Neural cell (in vitro differentiated cells): ENCODE measurements around the gene TMEM132E. TPM values are rescaled to one million over a fixed set of nuclear protein-coding genes. Genes with fewer than 3 reads are reported as not detected.

Source experiments
- H2AFZ ChIP-seq: fragments of 200-600, 300-800 bp; sonication (generic), shearing (Covaris generic); 2 replicates; pipeline ENCODE4 v1.6.0; 2014; ENCODE audit warnings: low read depth, mild to moderate bottlenecking, antibody characterized with exemption, low read length, moderate library complexity
- H3F3A ChIP-seq: fragments of 200-600 bp; shearing (Covaris generic); 2 replicates; pipeline ENCODE4 v1.6.1; 2016; ENCODE audit warnings: mild to moderate bottlenecking, moderate library complexity, mixed read lengths, antibody characterized with exemption, low read length; ENCODE audit not compliant: insufficient read depth, poor library complexity, severe bottlenecking
- H3K27ac ChIP-seq: fragments of 200-600, 300-800 bp; sonication (generic), shearing (Covaris generic); 2 replicates; pipeline ENCODE4 v1.5.1; 2014; ENCODE audit warnings: mild to moderate bottlenecking, low read length, moderate library complexity
- H3K27me3 ChIP-seq: fragments of 300-800, 200-600 bp; sonication (generic), shearing (Covaris generic); 2 replicates; pipeline ENCODE4 v1.6.0; 2014; ENCODE audit warnings: mild to moderate bottlenecking, low read depth, low read length, moderate library complexity; ENCODE audit not compliant: insufficient read depth
- H3K36me3 ChIP-seq: fragments of 300-800, 200-600 bp; sonication (generic), shearing (Covaris generic); 2 replicates; pipeline ENCODE4 v1.5.1; 2014; ENCODE audit warnings: mild to moderate bottlenecking, antibody characterized with exemption, low read length, moderate library complexity; ENCODE audit not compliant: insufficient read depth
- H3K4me2 ChIP-seq: fragments of 300-800, 200-600 bp; sonication (generic), shearing (Covaris generic); 2 replicates; pipeline ENCODE4 v1.6.0; 2014; ENCODE audit warnings: mild to moderate bottlenecking, low read length
- H3K4me3 ChIP-seq: fragments of 300-800, 200-600 bp; sonication (generic), shearing (Covaris generic); 2 replicates; pipeline ENCODE4 v1.5.1; 2014; ENCODE audit warnings: mild to moderate bottlenecking, low read length, moderate library complexity
- H3K79me2 ChIP-seq: fragments of 200-600 bp; shearing (Covaris generic); replicated peaks from 2 replicates; pipeline ENCODE4 v1.6.0; 2014; ENCODE audit warnings: mild to moderate bottlenecking, low read length, moderate library complexity; ENCODE audit not compliant: insufficient read depth
- H3K9ac ChIP-seq: fragments of 300-800, 200-600 bp; sonication (generic), shearing (Covaris generic); 2 replicates; pipeline ENCODE4 v1.6.1; 2016; ENCODE audit warnings: mild to moderate bottlenecking, low read length, mixed read lengths
- H3K9me2 ChIP-seq: fragments of 200-600 bp; shearing (Covaris generic); 2 replicates; pipeline ENCODE4 v1.6.1; 2016; ENCODE audit warnings: mild to moderate bottlenecking, low read length, mixed read lengths; ENCODE audit not compliant: insufficient read depth
- H3K9me3 ChIP-seq: fragments of 200-600, 300-800 bp; sonication (generic), shearing (Covaris generic); 2 replicates; pipeline ENCODE4 v1.6.1; 2016; ENCODE audit warnings: mild to moderate bottlenecking, mixed run types, low read length, moderate library complexity, mixed read lengths
- H4K20me1 ChIP-seq: fragments of 200-600 bp; shearing (Covaris generic); 2 replicates; pipeline ENCODE4 v1.6.1; 2016; ENCODE audit warnings: mild to moderate bottlenecking, mixed run types; ENCODE audit not compliant: insufficient read depth
- CTCF ChIP-seq: fragments of 450-650 bp; IDR thresholded peaks from 2 replicates; pipeline ENCODE4 v1.5.1; 2014; ENCODE audit warnings: antibody characterized with exemption, mild to moderate bottlenecking, moderate library complexity; ENCODE audit not compliant: poor library complexity, severe bottlenecking
- EP300 ChIP-seq: fragments of 450-650 bp; conservative IDR thresholded peaks from 2 replicates; pipeline ENCODE4 v1.6.1; 2014; ENCODE audit warnings: antibody characterized with exemption, mild to moderate bottlenecking, moderate library complexity; ENCODE audit not compliant: poor library complexity, severe bottlenecking
- EZH2 ChIP-seq: fragments of 200-600, 300-800 bp; shearing (Covaris generic), sonication (generic); IDR thresholded peaks from 2 replicates; pipeline ENCODE4 v1.6.1; 2014; ENCODE audit warnings: antibody characterized with exemption, low read length, borderline replicate concordance, mild to moderate bottlenecking; ENCODE audit not compliant: insufficient read depth, poor library complexity, severe bottlenecking
- MXI1 ChIP-seq: fragments of 450-650 bp; conservative IDR thresholded peaks from 2 replicates; pipeline ENCODE4 v1.6.1; 2014; ENCODE audit warnings: antibody characterized with exemption, mild to moderate bottlenecking; ENCODE audit not compliant: poor library complexity, severe bottlenecking
- POLR2AphosphoS5 ChIP-seq: IDR thresholded peaks from 2 replicates; pipeline ENCODE4 v1.6.1; 2012
- RAD21 ChIP-seq: fragments of 450-650 bp; conservative IDR thresholded peaks from 2 replicates; pipeline ENCODE4 v1.6.1; 2014; ENCODE audit warnings: antibody characterized with exemption, mild to moderate bottlenecking, moderate library complexity
- REST ChIP-seq: IDR thresholded peaks from 2 replicates; pipeline ENCODE4 v1.6.1; 2012; ENCODE audit warnings: borderline replicate concordance
- SMC3 ChIP-seq: fragments of 450-650 bp; conservative IDR thresholded peaks from 2 replicates; pipeline ENCODE4 v1.6.1; 2014; ENCODE audit warnings: antibody characterized with exemption, mild to moderate bottlenecking, moderate library complexity; ENCODE audit not compliant: poor library complexity
- TAF1 ChIP-seq: IDR thresholded peaks from 2 replicates; pipeline ENCODE4 v1.6.1; 2012; ENCODE audit warnings: low read depth
- polyA plus RNA-seq: library from polyadenylated mRNA; depleted of rRNA; stranded (reverse); fragments of >200 nt; gene quantifications from 2 replicates; pipeline ENCODE4 v1.2.3, GENCODE V29; 2014

The TMEM132E gene
- polyA plus RNA-seq, 1 donor from 2014 or later: 1.8 TPM

- TF ChIP-seq MXI1 (no peak), CTCF (no peak)
- Histone ChIP-seq H3K4me2 (no peak overlapping the region), H3K27me3 (no peaks in the 10 kb centered on the region), H3K9ac (no peak overlapping the region), H3K9me2 (no peaks in the 10 kb centered on the region), H2AFZ (no peak overlapping the region), H3K9me3 (no peaks in the 10 kb centered on the region), H3K4me3 (no peak overlapping the region), H3K79me2 (no peaks in the 10 kb centered on the region), H3F3A (no peaks in the 10 kb centered on the region), H3K27ac (no peak overlapping the region), H3K36me3 (no peaks in the 10 kb centered on the region), H4K20me1 (no peaks in the 10 kb centered on the region)
Measured at GRCh38 chr17:34609210-34609609, 29.8 kb downstream of the TMEM132E start.

GRCh38 chr17:34610039-34610438 lies 30.7 kb downstream of the TMEM132E start:
- Histone ChIP-seq H3K4me2 (no peak overlapping the region), H3K9me3 (no peaks in the 10 kb centered on the region), H2AFZ (no peak overlapping the region), H3K9ac (no peak overlapping the region), H3K36me3 (no peaks in the 10 kb centered on the region), H4K20me1 (no peaks in the 10 kb centered on the region), H3K4me3 (no peak overlapping the region), H3F3A (no peaks in the 10 kb centered on the region), H3K27me3 (no peaks in the 10 kb centered on the region), H3K79me2 (no peaks in the 10 kb centered on the region), H3K9me2 (no peaks in the 10 kb centered on the region), H3K27ac (no peak overlapping the region)
- TF ChIP-seq TAF1: no peak
- no peak for TF ChIP-seq EP300
- TF ChIP-seq MXI1: no peak
- no peak for TF ChIP-seq EZH2
- no peak for TF ChIP-seq SMC3
- no peak for TF ChIP-seq POLR2AphosphoS5
- TF ChIP-seq CTCF: no peak
- no peak for TF ChIP-seq REST
- TF ChIP-seq RAD21: no peak
